ENCODE data around the gene KY.

The KY gene

GRCh38 chr3:134642445-134643149 lies 8.2 kb downstream of the KY start:
- DNase-seq = no peak

- no peak for DNase-seq
Measured at GRCh38 chr3:134641671-134642300, 9.0 kb downstream of the KY start.

- DNase-seq = no peak
Measured at GRCh38 chr3:134640872-134641470, 9.9 kb downstream of the KY start.

- no peak for DNase-seq
Measured at GRCh38 chr3:134640378-134640777, 10.4 kb downstream of the KY start.

- DNase-seq = no peak
Measured at GRCh38 chr3:134638385-134639030, 12.3 kb downstream of the KY start.

- no peak for DNase-seq
Measured at GRCh38 chr3:134636406-134636805, 14.4 kb downstream of the KY start.

GRCh38 chr3:134630506-134630905 lies 20.3 kb downstream of the KY start:
- DNase-seq = no peak

GRCh38 chr3:134628884-134629283 lies 21.9 kb downstream of the KY start:
- no peak for DNase-seq

GRCh38 chr3:134627831-134628230 lies 23.0 kb downstream of the KY start:
- DNase-seq = no peak

GRCh38 chr3:134625885-134626741 lies 24.7 kb downstream of the KY start:
- DNase-seq = no peak

GRCh38 chr3:134625462-134625861 lies 25.4 kb downstream of the KY start:
- no peak for DNase-seq

- no peak for DNase-seq
Measured at GRCh38 chr3:134624537-134625287, 26.1 kb downstream of the KY start.

GRCh38 chr3:134623615-134624245 lies 27.1 kb downstream of the KY start:
- DNase-seq = no peak

- no peak for DNase-seq
Measured at GRCh38 chr3:134622806-134623365, 27.9 kb downstream of the KY start.

GRCh38 chr3:134621854-134622253 lies 29.0 kb downstream of the KY start:
- DNase-seq = no peak

- DNase-seq = no peak
Measured at GRCh38 chr3:134620476-134621115, 30.2 kb downstream of the KY start.

- DNase-seq = no peak
Measured at GRCh38 chr3:134619884-134620445, 30.9 kb downstream of the KY start.

- no peak for DNase-seq
Measured at GRCh38 chr3:134619301-134619615, 31.6 kb downstream of the KY start.

- DNase-seq = no peak
Measured at GRCh38 chr3:134618478-134619300, 32.1 kb downstream of the KY start.

Measured in NCI-H187 (cell line).